ENCODE measurements around the gene PATE3. TPM values are rescaled to one million over a fixed set of nuclear protein-coding genes. Genes with fewer than 3 reads are reported as not detected.

PATE3 gene
- total and polyA plus RNA-seq, 2 donors (not counting 1 experiment from before 2014, with no cell fraction given), result not detected

DNA sequence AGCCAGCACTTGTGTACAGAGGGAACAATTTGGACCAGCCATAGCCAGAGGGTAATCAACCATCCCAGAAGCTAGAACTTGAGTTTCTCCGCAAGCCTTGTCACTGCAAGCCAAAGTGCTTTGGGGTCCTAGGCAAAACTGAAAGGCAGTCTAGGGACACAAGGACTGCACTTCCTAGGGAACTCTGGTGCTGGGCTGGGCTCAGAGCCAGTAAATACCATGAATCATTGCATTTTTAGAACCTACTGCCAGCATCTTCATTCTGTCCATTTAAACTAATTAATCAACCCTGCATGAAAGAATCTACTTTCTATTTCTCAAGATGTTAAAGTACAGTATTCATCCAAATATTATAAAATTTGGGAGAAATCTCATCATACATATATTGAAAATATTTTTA lies 20.0 kb downstream of the PATE3 start:
- intact Hi-C loops (cut with micrococcal nuclease), result no loop called here
- no peaks in the 10 kb centered on the region for H3K27me3 Mint-ChIP-seq

DNA sequence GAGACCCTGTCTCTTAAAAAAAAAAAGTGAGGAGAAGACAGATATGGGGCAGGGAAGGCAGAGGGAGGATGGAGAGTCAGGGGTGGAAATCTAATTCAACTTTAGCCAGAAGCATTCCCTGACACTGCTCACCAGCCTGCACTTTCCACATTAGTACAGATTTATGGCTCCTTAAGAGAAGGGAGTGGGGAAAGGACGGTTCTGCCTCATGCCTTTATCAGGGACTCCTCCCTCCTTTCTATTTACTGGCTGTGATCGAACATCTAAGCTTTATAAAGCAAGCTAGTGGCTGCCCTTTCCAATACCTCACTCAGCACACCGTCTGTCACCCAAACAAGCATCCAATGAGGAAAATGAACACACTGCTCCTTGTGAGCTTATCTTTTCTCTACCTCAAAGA lies 45.1 kb downstream of the PATE3 start, which contains the start of gene PATE4:
PATE4 (plus strand) TSS at position 301 of the 400 bp plus-strand sequence; CDS start at position 345, 44 bp downstream.
- Mint-ChIP-seq H3K27ac (no peak within 1 kb of the TSS), H3K27me3 (peaks cover 12% of the 10 kb centered on the region), H3K9me3 (ENCODE audit: insufficient read depth) (peaks cover 9% of the 10 kb centered on the region), H3K4me3 (no peak within 1 kb of the TSS), H3K4me1 (no peaks in the 10 kb centered on the region)
- Histone ChIP-seq H3K79me2 (ENCODE audit: control insufficient read depth, insufficient read depth, low read length) (no peaks in the 10 kb centered on the region), H3K27me3 (replicated peaks in 1 of 4; ENCODE audit: control extremely low read depth in 1 of 4, control insufficient read depth in 3 of 4, insufficient read depth in 4 of 4, low read length in 3 of 4) (peaks cover 0 to 6% (median 0%) of the 10 kb centered on the region in 4 experiments), H3K27ac (ENCODE audit: low read length in 2 of 2) (no peak within 1 kb of the TSS), H3K4me3 (ENCODE audit: control extremely low read depth in 1 of 5, extremely low read depth in 1 of 5, insufficient read depth in 1 of 5, low read depth in 2 of 5, low read length in 4 of 5) (no peak within 1 kb of the TSS), H3K36me3 (replicated peaks in 1 of 2; ENCODE audit: control extremely low read depth in 1 of 2, control insufficient read depth in 1 of 2, extremely low read depth in 1 of 2, insufficient read depth in 2 of 2, low read length in 1 of 2) (no peaks in the 10 kb centered on the region), H3K9ac (ENCODE audit: low read length) (no peak within 1 kb of the TSS), H3K4me1 (ENCODE audit: control insufficient read depth in 2 of 2, insufficient read depth in 2 of 2, low read length in 2 of 2) (no peaks in the 10 kb centered on the region), H4K20me1 (ENCODE audit: control insufficient read depth, insufficient read depth, low read length, poor library complexity, severe bottlenecking) (no peaks in the 10 kb centered on the region), H3K4me2 (replicated peaks; ENCODE audit: low read depth, low read length, poor library complexity, severe bottlenecking) (no peak within 1 kb of the TSS), H2AFZ (ENCODE audit: insufficient read depth, low read depth, low read length, poor library complexity, severe bottlenecking) (no peak within 1 kb of the TSS), H3K9me3 (ENCODE audit: control extremely low read depth in 1 of 3, control insufficient read depth in 2 of 3, insufficient read depth in 1 of 3, low read length in 2 of 3) (peaks cover 0 to 20% (median 3%) of the 10 kb centered on the region in 3 donors)
- no peak for ATAC-seq (ENCODE audit: low read depth)
- DNase-seq, result no peak
- no CpG with 5 or more reads among the region's 3 CpGs for WGBS (ENCODE audit: insufficient coverage)
- CTCF ChIA-PET, result no interaction called here
- TF ChIP-seq, protein P1, sequence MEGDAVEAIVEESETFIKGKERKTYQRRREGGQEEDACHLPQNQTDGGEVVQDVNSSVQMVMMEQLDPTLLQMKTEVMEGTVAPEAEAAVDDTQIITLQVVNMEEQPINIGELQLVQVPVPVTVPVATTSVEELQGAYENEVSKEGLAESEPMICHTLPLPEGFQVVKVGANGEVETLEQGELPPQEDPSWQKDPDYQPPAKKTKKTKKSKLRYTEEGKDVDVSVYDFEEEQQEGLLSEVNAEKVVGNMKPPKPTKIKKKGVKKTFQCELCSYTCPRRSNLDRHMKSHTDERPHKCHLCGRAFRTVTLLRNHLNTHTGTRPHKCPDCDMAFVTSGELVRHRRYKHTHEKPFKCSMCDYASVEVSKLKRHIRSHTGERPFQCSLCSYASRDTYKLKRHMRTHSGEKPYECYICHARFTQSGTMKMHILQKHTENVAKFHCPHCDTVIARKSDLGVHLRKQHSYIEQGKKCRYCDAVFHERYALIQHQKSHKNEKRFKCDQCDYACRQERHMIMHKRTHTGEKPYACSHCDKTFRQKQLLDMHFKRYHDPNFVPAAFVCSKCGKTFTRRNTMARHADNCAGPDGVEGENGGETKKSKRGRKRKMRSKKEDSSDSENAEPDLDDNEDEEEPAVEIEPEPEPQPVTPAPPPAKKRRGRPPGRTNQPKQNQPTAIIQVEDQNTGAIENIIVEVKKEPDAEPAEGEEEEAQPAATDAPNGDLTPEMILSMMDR (IDR thresholded peaks at IDR 0.05), result no peak
- TF ChIP-seq EZH2 (IDR thresholded peaks at IDR 0.05; ENCODE audit: borderline replicate concordance, insufficient read depth, low read depth, low read length, poor library complexity, severe bottlenecking), result no peak
- intact Hi-C loops (cut with micrococcal nuclease), result no loop called here
- POLR2A ChIA-PET, result no interaction called here

More for the DNA sequence above, 20.0 kb downstream of the PATE3 start:
- no peaks in the 10 kb centered on the region for H3K4me1 ChIP-seq (ENCODE audit: control insufficient read depth in 2 of 2, insufficient read depth in 2 of 2, low read length in 2 of 2)
- no peaks in the 10 kb centered on the region for H4K20me1 ChIP-seq (ENCODE audit: control insufficient read depth, insufficient read depth, low read length, poor library complexity, severe bottlenecking)
- no peak overlapping the region for H3K4me3 ChIP-seq (ENCODE audit: control extremely low read depth in 1 of 5, extremely low read depth in 1 of 5, insufficient read depth in 1 of 5, low read depth in 2 of 5, low read length in 4 of 5)
- Mint-ChIP-seq H3K4me1 (no peaks in the 10 kb centered on the region), H3K9me3 (ENCODE audit: insufficient read depth) (peaks cover 9% of the 10 kb centered on the region), H3K27ac (no peak overlapping the region), H3K4me3 (no peak overlapping the region)
- H2AFZ ChIP-seq (ENCODE audit: insufficient read depth, low read depth, low read length, poor library complexity, severe bottlenecking), result no peak overlapping the region
- DNase-seq (no peak), ATAC-seq (ENCODE audit: low read depth) (no peak)
- no peak overlapping the region for H3K9ac ChIP-seq (ENCODE audit: low read length)
- H3K79me2 ChIP-seq (ENCODE audit: control insufficient read depth, insufficient read depth, low read length), result no peaks in the 10 kb centered on the region
- 94% methylated on average over 1 of the region's 1 CpG for WGBS (ENCODE audit: insufficient coverage)
- no peaks in the 10 kb centered on the region for H3K27me3 ChIP-seq (replicated peaks in 1 of 4; ENCODE audit: control extremely low read depth in 1 of 4, control insufficient read depth in 3 of 4, insufficient read depth in 4 of 4, low read length in 3 of 4)
- ChIA-PET POLR2A (no interaction called here), CTCF (no interaction called here)
- H3K27ac ChIP-seq (ENCODE audit: low read length in 2 of 2), result no peak overlapping the region
- no peaks in the 10 kb centered on the region for H3K36me3 ChIP-seq (replicated peaks in 1 of 2; ENCODE audit: control extremely low read depth in 1 of 2, control insufficient read depth in 1 of 2, extremely low read depth in 1 of 2, insufficient read depth in 2 of 2, low read length in 1 of 2)
- no peak overlapping the region for H3K4me2 ChIP-seq (replicated peaks; ENCODE audit: low read depth, low read length, poor library complexity, severe bottlenecking)
- no peak for TF ChIP-seq EZH2 (IDR thresholded peaks at IDR 0.05; ENCODE audit: borderline replicate concordance, insufficient read depth, low read depth, low read length, poor library complexity, severe bottlenecking)
- TF ChIP-seq, protein P1 (IDR thresholded peaks at IDR 0.05), result no peak
- peaks cover 0 to 9% (median 4%) of the 10 kb centered on the region in 3 donors for H3K9me3 ChIP-seq (ENCODE audit: control extremely low read depth in 1 of 3, control insufficient read depth in 2 of 3, insufficient read depth in 1 of 3, low read length in 2 of 3)

Measured in B cell (primary cell).